GM18526 (cell line): ENCODE measurements around the gene SLC22A31.

Experiments
- POLR2A ChIP-seq: IDR thresholded peaks from 3 replicates; pipeline ENCODE4 v1.6.1; 2011; ENCODE audit not compliant: insufficient read length; ENCODE audit errors: extremely low read depth

SLC22A31 gene

DNA sequence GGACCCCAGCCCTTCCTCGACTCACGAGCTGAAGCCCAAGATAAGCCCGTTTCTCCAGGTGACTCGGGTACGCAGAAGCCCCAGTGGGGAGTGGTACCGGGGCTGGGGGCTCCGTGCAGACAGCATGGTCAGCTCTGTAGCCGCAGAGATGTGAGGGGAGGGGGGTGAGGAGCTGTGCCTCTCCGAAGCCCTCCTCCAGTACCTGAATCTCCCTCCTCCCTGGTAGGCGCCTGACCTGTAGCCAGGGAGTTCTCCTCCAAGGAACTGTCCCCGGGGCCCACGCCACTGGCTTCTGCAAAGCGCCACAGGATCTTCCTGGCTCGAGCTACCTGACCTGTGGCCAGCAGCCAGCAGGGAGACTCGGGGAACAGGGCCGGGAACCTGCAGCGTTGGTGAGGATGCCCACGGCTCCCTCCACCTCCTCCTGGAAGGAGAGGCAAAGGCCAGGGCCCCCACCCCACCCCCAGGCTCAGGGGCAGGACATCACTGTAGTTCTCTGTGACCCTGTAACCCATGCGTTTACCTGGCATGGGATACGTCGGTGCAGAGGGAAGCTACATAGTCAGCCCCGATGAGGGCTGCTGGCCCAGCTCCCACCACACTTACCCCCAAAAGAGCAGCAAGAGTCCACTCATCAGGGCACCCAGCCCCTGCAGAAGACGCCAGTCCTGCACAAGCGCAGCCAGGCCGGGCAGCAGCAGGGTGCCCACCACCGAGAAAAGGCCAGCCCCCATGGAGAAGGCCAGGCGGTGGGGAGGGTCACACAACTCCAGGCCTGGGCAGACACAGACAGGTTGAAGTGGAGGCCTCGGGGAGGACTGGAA is 1.7 kb downstream of the SLC22A31 start:
- TF ChIP-seq POLR2A, result no peak

DNA sequence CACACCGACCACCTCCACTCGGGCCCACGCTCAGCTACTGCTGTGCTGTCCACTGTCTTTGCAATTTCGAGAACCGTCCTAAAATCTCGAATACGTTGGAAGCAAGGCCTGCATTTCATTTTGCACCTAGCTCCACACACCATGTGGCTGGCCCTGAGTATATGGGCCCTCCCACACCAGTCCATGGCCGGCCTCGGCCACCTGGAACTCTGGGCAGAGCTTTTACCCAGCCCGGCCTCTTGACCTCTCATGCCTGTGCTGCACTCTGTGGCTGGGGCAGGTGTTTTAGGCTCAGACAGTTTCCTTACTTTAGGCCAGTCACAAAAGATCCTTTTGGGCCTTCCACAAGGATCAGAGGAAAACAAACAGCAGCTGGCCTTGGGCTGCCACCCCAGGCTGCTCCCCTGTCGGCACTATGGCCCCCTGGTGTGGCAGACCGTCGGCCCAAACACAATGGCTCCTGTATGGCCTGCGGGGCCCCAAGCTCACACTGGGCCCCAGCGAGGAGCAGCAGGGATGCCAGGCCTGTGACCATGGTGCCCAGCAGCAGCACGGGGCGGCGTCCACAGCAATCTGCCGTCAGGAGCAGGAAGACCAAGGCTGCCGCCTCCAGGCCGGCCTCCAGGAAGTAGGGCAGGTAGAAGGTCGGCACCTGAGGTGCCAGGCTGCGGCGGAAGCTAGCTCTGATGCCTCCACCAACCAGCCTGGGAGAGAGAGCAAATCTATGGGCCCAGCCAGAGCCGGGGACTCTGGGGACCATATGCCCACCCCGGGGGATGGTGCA is 2.5 kb downstream of the SLC22A31 start:
- no peak for TF ChIP-seq POLR2A

DNA sequence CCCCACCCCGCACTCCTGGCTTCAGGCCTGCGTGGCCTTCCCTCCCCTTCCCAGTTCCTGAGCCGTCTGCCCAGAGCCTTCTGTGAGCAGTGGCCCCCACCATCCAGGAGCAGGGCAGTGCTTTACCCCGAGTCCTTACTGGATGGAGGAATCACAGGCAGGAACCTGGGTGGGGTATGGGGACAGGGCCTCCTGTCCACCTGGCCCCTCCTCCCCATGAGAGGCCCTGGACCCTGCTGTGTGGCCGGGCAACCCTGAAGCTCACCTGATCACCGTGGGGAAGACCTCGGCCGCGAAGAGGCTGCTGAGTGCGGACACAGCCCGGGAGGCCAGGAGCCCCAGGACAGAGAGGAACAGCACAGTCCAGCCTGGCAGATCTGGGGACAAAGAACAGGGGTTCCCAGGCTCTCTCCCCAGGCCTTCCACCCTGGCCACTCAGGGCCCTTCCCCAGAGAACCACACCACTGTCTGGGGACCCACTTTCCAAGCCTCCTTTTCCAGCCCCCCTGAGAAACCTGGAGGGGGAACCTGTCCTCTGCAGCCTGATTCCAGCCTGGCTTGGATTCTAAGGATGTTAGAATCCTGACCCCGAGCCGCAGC is 3.2 kb downstream of the SLC22A31 start:
- TF ChIP-seq POLR2A, result no peak

DNA sequence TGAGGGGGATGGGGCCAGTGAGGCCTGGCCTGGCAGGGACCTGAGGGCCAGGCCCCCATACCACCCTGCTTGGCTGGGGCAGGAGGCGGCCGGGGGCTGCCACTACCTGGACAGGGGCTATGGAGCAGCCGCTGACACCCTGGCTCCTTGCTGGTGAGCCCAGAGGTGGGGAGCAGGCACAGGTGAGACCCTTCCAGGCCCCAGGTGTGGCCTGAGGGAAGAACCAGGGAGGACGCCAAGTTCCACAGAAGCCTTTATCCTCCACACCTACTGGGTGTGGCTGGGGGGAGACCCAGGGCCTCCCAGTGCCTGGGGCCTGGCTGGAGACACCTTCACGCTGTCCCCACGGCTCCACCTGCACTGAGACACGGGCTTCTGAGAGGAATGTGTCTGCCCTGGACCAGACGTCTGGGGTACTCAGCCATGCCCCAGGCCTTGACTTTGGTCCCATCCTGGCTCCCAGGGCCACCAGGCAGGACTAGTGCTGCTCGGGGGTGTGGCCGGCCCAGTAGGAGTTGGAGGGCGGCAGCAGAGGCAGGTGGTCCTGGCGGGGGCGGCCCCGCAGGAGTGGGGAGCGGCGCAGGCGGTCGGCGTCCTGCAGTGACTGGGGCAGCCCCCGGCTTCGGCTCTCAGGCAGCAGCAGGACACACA is 4.7 kb downstream of the SLC22A31 start:
- TF ChIP-seq POLR2A, result no peak

DNA sequence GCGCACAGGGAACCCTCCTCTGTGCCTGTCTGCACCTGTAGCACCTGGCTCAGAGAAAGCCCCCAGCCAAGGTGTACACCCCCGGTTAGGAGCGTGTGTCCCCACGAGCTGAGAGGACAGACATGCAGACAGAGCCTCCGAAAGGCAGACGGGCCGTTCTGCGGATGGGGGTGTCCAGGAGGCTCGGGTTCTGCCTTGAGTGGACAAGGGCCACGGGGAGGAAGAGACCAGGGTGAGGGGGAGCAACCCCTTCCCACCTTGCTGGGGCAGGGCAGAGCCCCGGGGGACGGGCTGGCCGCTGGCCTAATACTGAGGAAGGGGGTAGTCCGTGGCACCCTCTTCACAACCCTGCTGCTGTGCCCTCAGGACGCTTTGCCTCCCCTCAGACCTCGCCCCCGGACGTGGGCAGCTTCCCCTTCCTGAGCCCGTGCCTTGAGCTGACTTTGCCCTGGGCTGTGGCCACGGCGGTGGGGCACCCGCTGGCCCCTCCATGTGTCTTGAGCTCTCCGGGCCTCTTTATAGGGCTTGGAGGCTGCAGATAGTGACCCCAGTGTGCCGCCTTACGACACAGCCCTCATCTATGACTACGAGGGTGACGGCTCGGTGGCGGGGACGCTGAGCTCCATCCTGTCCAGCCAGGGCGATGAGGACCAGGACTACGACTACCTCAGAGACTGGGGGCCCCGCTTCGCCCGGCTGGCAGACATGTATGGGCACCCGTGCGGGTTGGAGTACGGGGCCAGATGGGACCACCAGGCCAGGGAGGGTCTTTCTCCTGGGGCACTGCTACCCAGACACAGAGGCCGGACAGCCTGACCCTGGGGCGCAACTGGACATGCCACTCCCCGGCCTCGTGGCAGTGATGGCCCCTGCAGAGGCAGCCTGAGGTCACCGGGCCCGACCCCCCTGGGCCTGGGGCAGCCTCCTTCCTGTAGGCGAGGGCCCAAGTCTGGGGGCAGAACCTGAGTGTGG is 5.7 kb downstream of the SLC22A31 start:
- no peak for TF ChIP-seq POLR2A

DNA sequence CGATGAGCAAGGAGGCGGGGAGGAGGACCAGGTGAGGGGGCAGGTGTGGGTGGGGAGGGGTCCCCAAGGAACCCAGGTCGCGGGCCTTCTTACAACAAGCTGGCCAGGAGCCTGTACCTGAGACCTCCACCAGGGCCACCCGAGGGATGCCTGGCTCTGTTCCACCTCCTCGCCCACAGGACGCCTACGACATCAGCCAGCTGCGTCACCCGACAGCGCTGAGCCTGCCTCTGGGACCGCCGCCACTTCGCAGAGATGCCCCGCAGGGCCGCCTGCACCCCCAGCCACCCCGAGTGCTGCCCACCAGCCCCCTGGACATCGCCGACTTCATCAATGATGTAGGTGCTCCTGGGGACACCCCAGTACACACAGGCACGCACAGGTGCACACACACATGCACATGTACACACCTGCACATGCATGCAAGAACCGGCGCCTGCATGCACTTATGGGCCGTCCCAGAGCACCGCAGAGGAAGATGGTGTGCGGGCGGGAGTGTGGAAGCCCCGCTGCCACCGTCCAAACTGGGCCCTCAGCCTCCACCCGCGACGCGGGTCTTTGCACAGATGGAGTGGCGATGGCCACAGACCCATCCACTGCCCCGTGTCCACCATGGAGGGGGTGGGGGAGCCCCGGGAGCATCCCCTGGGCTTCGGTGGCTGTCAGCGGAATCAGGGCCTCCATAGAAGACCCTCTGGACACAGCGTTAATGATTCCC is 6.6 kb downstream of the SLC22A31 start:
- no peak for TF ChIP-seq POLR2A

DNA sequence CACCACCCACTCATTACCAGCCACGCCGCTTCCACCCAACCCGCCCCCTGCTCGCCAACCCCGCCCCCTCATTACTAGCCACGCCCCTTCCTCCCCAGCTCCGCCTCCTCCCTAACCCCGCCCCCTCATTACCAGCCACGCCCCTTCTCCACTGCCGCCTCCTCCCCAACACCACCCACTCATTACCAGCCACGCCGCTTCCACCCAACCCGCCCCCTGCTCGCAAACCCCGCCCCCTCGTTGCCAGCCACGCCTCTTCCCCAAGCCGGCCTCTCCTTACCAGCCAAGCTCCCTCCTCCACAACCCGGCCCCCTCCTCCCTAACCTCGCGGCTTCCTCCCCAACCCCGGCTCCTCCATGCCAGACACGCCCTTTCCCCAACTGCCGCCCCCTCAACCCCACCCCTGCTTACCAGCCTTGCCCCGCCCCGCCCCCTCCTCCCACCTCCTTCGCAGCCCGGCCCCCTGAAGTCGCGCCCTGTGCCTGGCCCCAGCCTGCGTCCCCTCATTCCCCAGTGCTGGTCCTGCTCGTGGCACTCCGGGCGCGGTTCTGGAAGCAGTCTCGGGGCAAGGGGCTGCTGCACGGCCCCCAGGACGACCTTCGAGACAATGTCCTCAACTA is 7.3 kb downstream of the SLC22A31 start:
- no peak for TF ChIP-seq POLR2A

DNA sequence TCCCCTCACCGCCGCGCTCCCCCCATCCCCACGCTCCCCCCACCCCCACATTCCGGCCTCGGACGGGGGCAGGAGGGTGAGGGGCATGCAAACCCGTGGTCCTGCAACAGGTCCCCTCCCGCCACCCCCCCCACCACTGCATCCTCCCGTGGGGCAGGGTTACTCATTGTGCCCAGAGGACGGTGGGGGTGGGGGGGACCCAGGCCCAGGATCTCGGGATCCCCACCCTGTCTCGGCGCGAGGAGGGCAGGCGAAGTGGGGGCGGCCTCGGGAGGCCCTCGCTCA is 8.5 kb downstream of the SLC22A31 start:
- TF ChIP-seq POLR2A, result no peak

DNA sequence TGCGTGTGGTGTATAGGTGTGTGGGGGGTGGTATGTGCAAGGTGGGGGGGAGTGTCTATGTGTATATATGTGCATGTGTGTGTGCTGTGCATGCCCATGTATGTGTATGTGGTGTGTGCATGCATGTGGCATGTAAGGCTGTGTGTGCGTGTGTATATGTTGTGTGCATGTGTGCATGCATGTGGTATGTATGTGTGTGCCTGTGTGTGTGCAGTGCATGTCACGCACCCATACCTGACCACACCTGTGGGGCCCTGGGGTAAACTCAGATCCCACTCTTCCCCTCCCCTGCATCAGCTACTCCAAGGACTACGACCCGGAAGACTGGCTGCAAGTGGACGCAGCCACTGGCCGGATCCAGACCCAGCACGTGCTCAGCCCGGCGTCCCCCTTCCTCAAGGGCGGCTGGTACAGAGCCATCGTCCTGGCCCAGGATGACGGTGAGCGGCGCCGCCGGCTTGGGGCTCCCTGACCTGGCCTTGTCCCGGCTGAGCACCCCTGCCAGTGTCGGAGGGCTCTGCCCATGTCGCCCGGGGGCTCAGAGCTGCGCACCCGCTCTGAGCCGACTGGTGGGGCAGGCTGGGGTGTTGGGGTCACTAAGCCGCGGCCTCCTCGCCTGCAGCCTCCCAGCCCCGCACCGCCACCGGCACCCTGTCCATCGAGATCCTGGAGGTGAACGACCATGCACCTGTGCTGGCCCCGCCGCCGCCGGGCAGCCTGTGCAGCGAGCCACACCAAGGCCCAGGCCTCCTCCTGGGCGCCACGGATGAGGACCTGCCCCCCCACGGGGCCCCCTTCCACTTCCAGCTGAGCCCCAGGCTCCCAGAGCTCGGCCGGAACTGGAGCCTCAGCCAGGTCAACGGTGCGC is 9.1 kb downstream of the SLC22A31 start:
- no peak for TF ChIP-seq POLR2A

DNA sequence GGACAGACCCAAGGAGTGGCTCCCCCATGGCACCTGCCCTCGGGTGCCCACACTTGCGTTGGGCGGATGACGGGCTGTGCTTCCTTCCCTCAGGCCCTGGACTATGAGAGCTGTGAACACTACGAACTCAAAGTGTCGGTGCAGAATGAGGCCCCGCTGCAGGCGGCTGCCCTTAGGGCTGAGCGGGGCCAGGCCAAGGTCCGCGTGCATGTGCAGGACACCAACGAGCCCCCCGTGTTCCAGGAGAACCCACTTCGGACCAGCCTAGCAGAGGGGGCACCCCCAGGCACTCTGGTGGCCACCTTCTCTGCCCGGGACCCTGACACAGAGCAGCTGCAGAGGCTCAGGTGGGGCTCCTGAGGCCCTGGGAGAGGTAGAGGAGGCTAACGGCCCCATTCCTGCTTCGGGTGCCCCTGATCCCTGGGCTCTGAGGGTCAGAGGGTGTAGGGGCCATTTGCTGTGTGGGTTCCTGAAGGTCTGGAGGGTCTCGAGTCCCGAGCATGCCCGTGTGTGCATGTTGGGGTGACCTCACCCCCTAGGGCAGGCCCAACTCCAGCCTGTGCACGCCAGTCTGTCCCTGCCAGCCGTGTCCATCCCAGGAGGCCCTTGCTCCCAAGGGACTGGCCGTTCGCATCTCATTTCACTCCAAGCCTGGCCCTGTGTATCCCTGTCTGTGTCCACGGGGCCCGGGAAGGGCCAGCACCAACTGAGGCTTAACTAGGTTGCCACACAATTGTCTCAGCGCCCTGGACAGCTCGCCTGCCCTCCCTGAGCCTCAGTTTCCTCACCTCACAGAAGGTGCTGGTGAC is 10.0 kb downstream of the SLC22A31 start:
- no peak for TF ChIP-seq POLR2A

DNA sequence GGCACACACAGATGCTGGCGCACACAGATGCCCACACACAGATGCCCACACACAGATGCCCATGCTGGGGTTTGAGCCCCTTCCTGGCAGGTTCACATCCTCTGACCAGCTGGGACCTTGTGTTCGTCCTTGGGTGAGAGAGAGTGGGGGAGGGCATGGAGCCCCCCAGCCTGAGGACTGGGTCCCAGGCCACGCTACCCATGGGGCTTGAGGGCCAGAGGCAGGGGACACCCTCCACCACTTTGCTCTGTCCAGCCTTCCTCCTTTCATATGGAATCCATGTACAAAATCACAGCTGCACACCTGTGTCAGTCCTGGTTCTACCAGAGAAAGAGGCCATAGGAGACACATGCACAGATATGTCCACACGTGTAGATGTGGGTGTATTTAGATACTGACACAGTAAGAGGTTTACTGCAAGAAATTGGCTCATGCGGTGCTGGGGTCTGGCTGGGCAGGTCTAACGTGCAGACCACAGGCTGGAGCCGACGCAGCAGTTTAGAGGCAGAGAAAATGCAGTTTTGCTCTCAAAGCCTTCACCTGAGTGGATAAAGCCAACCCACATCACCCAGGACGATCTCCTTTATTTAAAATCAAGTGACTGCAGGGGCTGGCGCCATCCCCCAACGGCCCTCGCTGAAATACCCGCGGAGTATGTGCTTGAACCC is 10.8 kb downstream of the SLC22A31 start:
- TF ChIP-seq POLR2A, result no peak
